Activated B cell treated with CpG ODN at 0.5 μM for 24 hours (primary cell): ENCODE data around the gene GSG1L. TPM values are rescaled to one million over a fixed set of nuclear protein-coding genes. Genes with fewer than 3 reads are reported as not detected.

Experiments used
- ATAC-seq: fragments of 200-7000 bp; cut with Tn5 transposase; one replicate; pipeline ENCODE4 v1.10.0; 2021; ENCODE audit warnings: low read depth, mild to moderate bottlenecking, moderate library complexity
- CTCF ChIA-PET: fragments of 350-600 bp; sonication (Branson Sonifier 250); formaldehyde crosslinking; loops from one replicate; lab custom pipeline; 2021; ENCODE audit warnings: antibody characterized with exemption; lab: Charles Lee
- POLR2A ChIA-PET: fragments of 350-600 bp; sonication (Branson Sonifier 250); formaldehyde crosslinking; loops from one replicate; lab custom pipeline; 2021; ENCODE audit warnings: antibody characterized with exemption; lab: Charles Lee
- DNase-seq: peaks from one replicate; pipeline ENCODE4 v3.0.0; 2022
- H3K27ac Mint-ChIP-seq: one replicate; pipeline ENCODE4 v1.8.0; 2020; ENCODE audit warnings: mixed read lengths
- H3K27me3 Mint-ChIP-seq: one replicate; pipeline ENCODE4 v1.8.0; 2021; ENCODE audit warnings: mixed read lengths
- H3K36me3 Mint-ChIP-seq: one replicate; pipeline ENCODE4 v1.8.0; 2021; ENCODE audit warnings: low read depth, mixed read lengths
- H3K4me1 Mint-ChIP-seq: one replicate; pipeline ENCODE4 v1.8.0; 2021; ENCODE audit warnings: mixed read lengths
- H3K4me3 Mint-ChIP-seq: one replicate; pipeline ENCODE4 v1.8.0; 2020; ENCODE audit warnings: mild to moderate bottlenecking, mixed read lengths
- H3K9me3 Mint-ChIP-seq: one replicate; pipeline ENCODE4 v1.8.0; 2020; ENCODE audit warnings: mixed read lengths
- CTCF ChIP-seq: fragments of 200-600 bp; IDR thresholded peaks from one replicate; pipeline ENCODE4 v1.8.0; 2022; ENCODE audit warnings: antibody characterized with exemption, mild to moderate bottlenecking
- intact Hi-C: fragments of 100-400 bp; cut with micrococcal nuclease; formaldehyde crosslinking; loops from one replicate; pipeline ENCODE4 v1.15.1; 2024
- total RNA-seq: library from RNA; stranded (reverse); gene quantifications from 2 replicates; pipeline ENCODE4 v1.2.3, GENCODE V29; 2022

GSG1L gene
- total RNA-seq, 1 donor from 2014 or later = not detected

- ChIA-PET CTCF (no interaction called here), POLR2A (no interaction called here)
- peaks cover 67% of the 10 kb centered on the region for H3K36me3 Mint-ChIP-seq
- no peak for DNase-seq
- no peaks in the 10 kb centered on the region for H3K4me1 Mint-ChIP-seq
- no peaks in the 10 kb centered on the region for H3K27me3 Mint-ChIP-seq
- TF ChIP-seq CTCF = no peak
- ATAC-seq = no peak
- no peak overlapping the region for H3K27ac Mint-ChIP-seq
- H3K4me3 Mint-ChIP-seq = no peak overlapping the region
- peaks cover 2% of the 10 kb centered on the region for H3K9me3 Mint-ChIP-seq
- intact Hi-C loops = no loop called here
Measured at GRCh38 chr16:27767971-27768591, 295.4 kb downstream of the GSG1L start.

DNA sequence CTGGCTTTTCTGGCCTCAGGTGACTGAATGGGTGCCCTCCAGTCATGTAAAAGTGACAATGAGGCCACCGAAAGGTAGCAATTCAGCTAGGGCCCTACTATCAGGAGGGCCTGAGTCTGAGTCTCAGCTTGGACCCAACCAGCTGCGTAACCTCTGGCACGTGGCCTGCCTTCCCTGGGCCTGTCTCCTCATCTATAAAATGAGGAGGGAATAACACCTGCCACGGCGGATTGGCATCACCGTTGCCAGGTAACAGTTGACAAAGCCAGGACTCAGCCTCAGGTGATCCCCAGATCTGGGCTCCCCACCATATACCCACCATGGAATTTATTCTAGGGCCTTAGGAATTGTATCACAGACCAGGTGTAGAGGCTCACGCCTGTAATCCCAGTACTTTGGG lies 296.4 kb downstream of the GSG1L start:
- H3K27ac Mint-ChIP-seq = no peak overlapping the region
- DNase-seq = no peak
- CTCF ChIA-PET = no interaction called here

DNA sequence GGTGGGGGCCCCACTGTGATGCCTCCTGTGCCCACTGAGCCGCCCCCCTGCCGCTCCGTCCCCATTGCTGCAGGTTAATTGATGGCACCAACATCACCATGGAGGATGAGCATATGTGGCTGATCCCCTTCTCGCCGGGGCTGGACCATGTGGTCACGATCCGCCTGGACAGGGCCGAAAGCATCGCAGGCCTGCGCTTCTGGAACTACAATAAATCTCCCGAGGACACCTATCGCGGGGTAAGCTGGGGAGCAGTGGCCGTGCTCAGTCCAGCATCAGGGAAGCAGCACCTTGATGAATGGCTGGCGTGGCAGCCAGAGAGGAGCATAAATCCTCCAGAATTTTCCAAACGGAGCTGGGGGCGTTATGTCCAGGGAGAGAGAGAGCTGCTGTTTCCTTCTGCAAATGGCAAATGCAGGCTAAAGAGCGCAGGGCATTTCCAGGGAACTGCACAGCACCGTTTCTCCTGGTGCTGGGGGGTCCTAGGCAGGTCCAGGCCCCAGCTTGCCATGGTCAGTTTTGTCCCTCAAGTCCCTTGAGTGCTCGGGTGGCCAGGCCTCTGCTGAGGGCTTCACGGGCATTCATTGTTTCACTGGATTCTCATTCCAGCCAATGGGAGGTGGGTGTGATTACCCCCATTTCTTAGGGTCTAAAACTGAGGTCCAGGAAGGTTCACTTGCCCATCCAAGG lies 297.1 kb downstream of the GSG1L start:
- intact Hi-C loops = no loop called here

More for the DNA sequence above, 296.4 kb downstream of the GSG1L start:
- Mint-ChIP-seq H3K9me3 (peaks cover 2% of the 10 kb centered on the region), H3K36me3 (peaks cover 73% of the 10 kb centered on the region), H3K4me1 (no peaks in the 10 kb centered on the region), H3K4me3 (no peak overlapping the region), H3K27me3 (no peaks in the 10 kb centered on the region)
- ATAC-seq = no peak
- intact Hi-C loops = no loop called here
- TF ChIP-seq CTCF = no peak
- POLR2A ChIA-PET = no interaction called here

DNA sequence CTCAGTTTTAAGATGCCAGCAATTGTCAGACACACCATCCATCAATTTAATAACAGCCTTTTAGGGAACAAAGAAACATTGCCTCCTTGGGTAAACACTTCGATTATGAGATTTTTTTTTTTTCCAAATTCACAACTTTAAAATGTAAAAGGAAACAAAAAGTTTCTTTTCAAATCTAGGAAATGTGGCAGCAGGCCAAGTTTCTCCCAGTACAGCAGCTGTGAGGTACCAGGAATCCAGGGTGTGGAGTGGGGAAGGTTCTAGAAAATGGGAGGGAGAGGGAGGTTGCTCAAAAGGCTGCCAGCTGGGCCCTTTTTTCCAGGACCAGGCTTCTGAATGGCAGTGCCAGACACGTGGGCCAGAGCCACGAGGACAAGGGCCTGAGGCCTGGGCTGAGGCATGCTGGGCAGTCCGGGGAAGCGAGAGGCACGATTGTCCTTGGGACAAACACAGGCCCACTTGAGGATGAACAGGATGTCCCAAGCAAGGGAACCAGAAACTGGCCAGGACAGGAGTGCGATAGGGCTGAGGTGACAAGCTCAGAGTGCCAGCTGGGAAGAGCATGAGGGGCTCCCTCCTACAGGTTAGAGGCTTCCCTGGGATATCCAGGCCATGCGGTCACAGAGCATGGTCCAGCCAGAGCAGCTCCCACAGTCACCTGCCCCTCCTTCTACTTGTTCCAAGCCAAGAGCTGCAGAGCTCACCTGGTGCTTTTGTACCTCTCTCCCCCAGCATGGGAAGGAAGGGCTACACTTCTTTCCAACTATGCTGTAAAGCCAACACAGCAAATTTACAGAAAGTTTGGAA lies 298.4 kb downstream of the GSG1L start:
- DNase-seq (no peak), ATAC-seq (no peak)
- Mint-ChIP-seq H3K4me3 (no peak overlapping the region), H3K9me3 (peaks cover 2% of the 10 kb centered on the region), H3K4me1 (peaks cover 2% of the 10 kb centered on the region), H3K27me3 (no peaks in the 10 kb centered on the region), H3K36me3 (peaks cover 69% of the 10 kb centered on the region), H3K27ac (no peak overlapping the region)
- TF ChIP-seq CTCF = no peak
- POLR2A ChIA-PET = no interaction called here
- intact Hi-C loops = no loop called here
- CTCF ChIA-PET = no interaction called here

More for the DNA sequence above, 297.1 kb downstream of the GSG1L start:
- no peaks in the 10 kb centered on the region for H3K27me3 Mint-ChIP-seq
- DNase-seq (no peak), ATAC-seq (no peak)
- H3K9me3 Mint-ChIP-seq = peaks cover 2% of the 10 kb centered on the region
- H3K27ac Mint-ChIP-seq = no peak overlapping the region
- H3K4me3 Mint-ChIP-seq = no peak overlapping the region
- CTCF ChIA-PET = no interaction called here
- H3K4me1 Mint-ChIP-seq = no peaks in the 10 kb centered on the region
- POLR2A ChIA-PET = no interaction called here
- no peak for TF ChIP-seq CTCF
- H3K36me3 Mint-ChIP-seq = peaks cover 76% of the 10 kb centered on the region

- no peak for DNase-seq
- no peak for TF ChIP-seq CTCF
- Mint-ChIP-seq H3K27me3 (no peaks in the 10 kb centered on the region), H3K9me3 (peaks cover 2% of the 10 kb centered on the region), H3K36me3 (peaks cover 63% of the 10 kb centered on the region), H3K4me3 (no peak overlapping the region), H3K27ac (no peak overlapping the region), H3K4me1 (peaks cover 8% of the 10 kb centered on the region)
- intact Hi-C loops = no loop called here
- no peak for ATAC-seq
- ChIA-PET CTCF (no interaction called here), POLR2A (no interaction called here)
Measured at GRCh38 chr16:27764427-27764826, 299.1 kb downstream of the GSG1L start.
